ENCODE results near the gene AXIN2.

The AXIN2 gene

GRCh38 chr17:65600518-65600917 lies 39.1 kb upstream of the AXIN2 start:
- DNase-seq (ENCODE audit: low read depth, low spot score) = no peak
- TF ChIP-seq, protein P1, sequence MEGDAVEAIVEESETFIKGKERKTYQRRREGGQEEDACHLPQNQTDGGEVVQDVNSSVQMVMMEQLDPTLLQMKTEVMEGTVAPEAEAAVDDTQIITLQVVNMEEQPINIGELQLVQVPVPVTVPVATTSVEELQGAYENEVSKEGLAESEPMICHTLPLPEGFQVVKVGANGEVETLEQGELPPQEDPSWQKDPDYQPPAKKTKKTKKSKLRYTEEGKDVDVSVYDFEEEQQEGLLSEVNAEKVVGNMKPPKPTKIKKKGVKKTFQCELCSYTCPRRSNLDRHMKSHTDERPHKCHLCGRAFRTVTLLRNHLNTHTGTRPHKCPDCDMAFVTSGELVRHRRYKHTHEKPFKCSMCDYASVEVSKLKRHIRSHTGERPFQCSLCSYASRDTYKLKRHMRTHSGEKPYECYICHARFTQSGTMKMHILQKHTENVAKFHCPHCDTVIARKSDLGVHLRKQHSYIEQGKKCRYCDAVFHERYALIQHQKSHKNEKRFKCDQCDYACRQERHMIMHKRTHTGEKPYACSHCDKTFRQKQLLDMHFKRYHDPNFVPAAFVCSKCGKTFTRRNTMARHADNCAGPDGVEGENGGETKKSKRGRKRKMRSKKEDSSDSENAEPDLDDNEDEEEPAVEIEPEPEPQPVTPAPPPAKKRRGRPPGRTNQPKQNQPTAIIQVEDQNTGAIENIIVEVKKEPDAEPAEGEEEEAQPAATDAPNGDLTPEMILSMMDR (IDR thresholded peaks at IDR 0.05; ENCODE audit: low read depth, low read length) = no peak
- H3K4me3 ChIP-seq (ENCODE audit: low read depth, low read length) = no peak overlapping the region
- in situ Hi-C loops (cut with HindIII; ENCODE audit: low sequenced_read_pairs) = no loop called here

DNA sequence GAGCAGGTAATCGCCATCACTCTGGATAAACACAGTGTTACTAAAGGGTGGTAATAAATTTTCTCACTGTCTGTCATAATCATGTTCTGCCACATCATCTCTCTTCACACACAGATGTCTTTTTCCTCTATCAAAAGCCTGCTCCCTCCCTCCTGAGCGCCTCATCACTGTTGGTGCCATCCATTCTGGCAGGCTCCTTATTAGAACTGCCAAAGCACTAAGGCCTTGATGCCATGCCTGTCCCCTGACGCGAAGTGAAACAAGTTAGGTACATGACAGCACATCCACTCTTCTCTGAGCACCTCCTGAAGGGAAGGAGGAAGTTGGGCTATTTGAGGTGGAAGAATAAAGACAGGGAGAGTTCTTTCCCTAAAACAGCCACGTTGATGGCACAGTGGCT lies 38.2 kb upstream of the AXIN2 start:
- no peak overlapping the region for H3K4me3 ChIP-seq (ENCODE audit: low read depth, low read length)
- DNase-seq (ENCODE audit: low read depth, low spot score) = no peak
- TF ChIP-seq, protein P1 (IDR thresholded peaks at IDR 0.05; ENCODE audit: low read depth, low read length) = no peak
- in situ Hi-C loops (cut with HindIII; ENCODE audit: low sequenced_read_pairs) = no loop called here

- H3K4me3 ChIP-seq (ENCODE audit: low read depth, low read length) = no peak overlapping the region
- TF ChIP-seq, protein P1 (IDR thresholded peaks at IDR 0.05; ENCODE audit: low read depth, low read length) = no peak
- in situ Hi-C loops (cut with HindIII; ENCODE audit: low sequenced_read_pairs) = no loop called here
- no peak for DNase-seq (ENCODE audit: low read depth, low spot score)
These were observed 37.3 kb upstream of the AXIN2 start for GRCh38 chr17:65598746-65599145.

- DNase-seq (ENCODE audit: low read depth, low spot score) = no peak
- TF ChIP-seq, protein P1 (IDR thresholded peaks at IDR 0.05; ENCODE audit: low read depth, low read length) = no peak
- H3K4me3 ChIP-seq (ENCODE audit: low read depth, low read length) = no peak overlapping the region
- in situ Hi-C loops (cut with HindIII; ENCODE audit: low sequenced_read_pairs) = no loop called here
These were observed 33.7 kb upstream of the AXIN2 start for GRCh38 chr17:65595071-65595656.

GRCh38 chr17:65593855-65594845 lies 32.7 kb upstream of the AXIN2 start:
- in situ Hi-C loops (cut with HindIII; ENCODE audit: low sequenced_read_pairs) = no loop called here
- TF ChIP-seq, protein P1 (IDR thresholded peaks at IDR 0.05; ENCODE audit: low read depth, low read length) = no peak
- peak overlapping the region; percentile 25 for H3K4me3 ChIP-seq (ENCODE audit: low read depth, low read length)
- DNase-seq (ENCODE audit: low read depth, low spot score) = peak; percentile 43

DNA sequence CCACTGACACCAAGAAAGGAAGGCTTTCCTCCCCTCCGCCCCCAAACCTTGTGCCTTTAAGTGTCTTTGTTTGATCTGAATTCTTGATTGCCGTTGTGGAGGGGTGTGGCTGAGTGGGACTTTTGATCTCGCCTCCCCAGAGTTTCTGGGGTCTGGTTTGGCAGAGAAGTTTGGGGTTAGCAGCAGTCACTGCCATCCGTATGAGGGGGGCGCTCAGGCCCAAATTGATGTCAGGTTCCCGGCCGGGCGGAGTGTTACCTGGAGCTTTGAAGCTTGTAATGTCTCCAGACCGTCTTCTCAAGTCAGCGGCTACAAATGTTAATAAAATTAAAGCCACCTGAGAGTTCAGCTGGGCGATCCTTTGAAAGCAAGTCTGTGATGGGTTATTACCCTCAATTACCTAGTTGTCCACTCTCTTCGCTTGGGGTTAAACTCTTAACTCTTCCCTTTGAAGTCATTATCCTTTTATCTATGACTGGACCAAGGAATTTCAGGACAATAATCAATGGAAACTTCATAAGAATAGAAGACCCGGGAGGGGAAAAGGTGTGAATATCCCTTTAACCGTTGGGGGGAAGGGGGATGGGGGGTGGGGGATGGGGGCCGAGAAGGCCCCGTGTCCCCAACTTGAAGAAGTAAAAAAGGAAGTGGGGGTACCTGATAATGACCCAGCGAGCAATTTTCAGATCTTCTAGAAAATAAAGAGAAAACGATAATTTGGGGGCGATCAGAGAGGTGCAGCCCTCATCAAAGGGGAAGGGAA lies 31.8 kb upstream of the AXIN2 start:
- TF ChIP-seq, protein P1 (IDR thresholded peaks at IDR 0.05; ENCODE audit: low read depth, low read length) = no peak
- DNase-seq (ENCODE audit: low read depth, low spot score) = no peak
- in situ Hi-C loops (cut with HindIII; ENCODE audit: low sequenced_read_pairs) = no loop called here
- no peak overlapping the region for H3K4me3 ChIP-seq (ENCODE audit: low read depth, low read length)

Data from astrocyte of the spinal cord (primary cell).